Uterus (tissue), 2 donors: Measurements from ENCODE around the gene AADAT.

Experiments
- POLR2A ChIP-seq, 2 donors: fragments of 450-650 bp; IDR thresholded peaks; one replicate each; pipeline ENCODE4 v1.6.1; 2016; ENCODE audit warnings: antibody characterized with exemption in 2 of 2, mild to moderate bottlenecking in 1 of 2, moderate library complexity in 1 of 2
- TF ChIP-seq, protein P1 (sequence below), 4 experiments: fragments of 200-600 bp in 2 of 4; fragments of 450-650 bp in 2 of 4; sonication (generic) in 2 of 4; IDR thresholded peaks; one replicate each; pipeline ENCODE4 v1.5.1; 2016 to 2019; ENCODE audit warnings: antibody characterized with exemption in 4 of 4, mild to moderate bottlenecking in 2 of 4, moderate library complexity in 1 of 4

DNA sequence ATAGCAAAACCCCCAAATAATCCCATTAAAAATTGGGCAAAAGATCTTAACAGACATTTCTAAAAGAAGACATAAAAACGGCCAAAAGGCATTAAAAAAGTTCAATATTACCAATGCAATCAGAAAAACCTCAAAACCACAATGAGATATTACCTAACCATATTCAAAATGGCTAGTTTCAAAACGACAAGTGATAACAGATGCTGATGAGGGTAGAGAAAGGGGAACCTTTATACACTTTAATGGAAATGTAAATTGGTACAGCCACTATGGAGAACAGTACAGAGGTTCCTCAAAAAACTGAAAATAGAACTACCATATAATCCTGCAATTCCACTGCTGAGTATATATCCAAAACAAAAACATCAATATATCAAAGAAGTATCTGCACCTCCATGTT, 6.2 kb downstream of the AADAT start:
- TF ChIP-seq POLR2A (IDR thresholded peaks at IDR 0.05) = no peak
- TF ChIP-seq, protein P1, sequence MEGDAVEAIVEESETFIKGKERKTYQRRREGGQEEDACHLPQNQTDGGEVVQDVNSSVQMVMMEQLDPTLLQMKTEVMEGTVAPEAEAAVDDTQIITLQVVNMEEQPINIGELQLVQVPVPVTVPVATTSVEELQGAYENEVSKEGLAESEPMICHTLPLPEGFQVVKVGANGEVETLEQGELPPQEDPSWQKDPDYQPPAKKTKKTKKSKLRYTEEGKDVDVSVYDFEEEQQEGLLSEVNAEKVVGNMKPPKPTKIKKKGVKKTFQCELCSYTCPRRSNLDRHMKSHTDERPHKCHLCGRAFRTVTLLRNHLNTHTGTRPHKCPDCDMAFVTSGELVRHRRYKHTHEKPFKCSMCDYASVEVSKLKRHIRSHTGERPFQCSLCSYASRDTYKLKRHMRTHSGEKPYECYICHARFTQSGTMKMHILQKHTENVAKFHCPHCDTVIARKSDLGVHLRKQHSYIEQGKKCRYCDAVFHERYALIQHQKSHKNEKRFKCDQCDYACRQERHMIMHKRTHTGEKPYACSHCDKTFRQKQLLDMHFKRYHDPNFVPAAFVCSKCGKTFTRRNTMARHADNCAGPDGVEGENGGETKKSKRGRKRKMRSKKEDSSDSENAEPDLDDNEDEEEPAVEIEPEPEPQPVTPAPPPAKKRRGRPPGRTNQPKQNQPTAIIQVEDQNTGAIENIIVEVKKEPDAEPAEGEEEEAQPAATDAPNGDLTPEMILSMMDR (IDR thresholded peaks at IDR 0.05) = no peak
